ENCODE results near the gene HNRNPUL2. TPM values are rescaled to one million over a fixed set of nuclear protein-coding genes. Genes with fewer than 3 reads are reported as not detected.

HNRNPUL2 gene
- total and polyA plus RNA-seq, 10 of the 15 experiments (the other 5 are each of a cell fraction or from before 2014, with no cell fraction given): 1.6 to 72.2 (median 14.9) TPM

GRCh38 chr11:62694455-62695167 lies 32.6 kb downstream of the HNRNPUL2 start (continued):
- TF ChIP-seq ZNF592 (IDR thresholded peaks at IDR 0.05) (no peak), POLR2A (IDR thresholded peaks at IDR 0.05; ENCODE audit: low read depth, low read length) (no peak), E2F4 (IDR thresholded peaks at IDR 0.05; ENCODE audit: low read depth, low read length) (no peak), SIN3A (IDR thresholded peaks at IDR 0.05; ENCODE audit: low read depth, low read length) (no peak), NFXL1 (IDR thresholded peaks at IDR 0.05; ENCODE audit: borderline replicate concordance) (no peak), USF1 (IDR thresholded peaks at IDR 0.05; ENCODE audit: borderline replicate concordance, extremely low read length, insufficient read depth, low read depth, low read length) (no peak), CREB1 (IDR thresholded peaks at IDR 0.05; ENCODE audit: low read depth) (no peak), POLR2AphosphoS5 (IDR thresholded peaks at IDR 0.05; ENCODE audit: low read length) (no peak), IKZF1 (conservative IDR thresholded peaks at IDR 0.05) (no peak), BACH1 (IDR thresholded peaks at IDR 0.05; ENCODE audit: borderline replicate concordance) (0 out of 2 replicates have a peak, but pooled peaks have one; percentile 40), NFYA (IDR thresholded peaks at IDR 0.05; ENCODE audit: borderline replicate concordance, low read depth, low read length) (no peak), MEF2B (IDR thresholded peaks at IDR 0.05; ENCODE audit: partially characterized antibody, poor library complexity, severe bottlenecking) (no peak), NBN (IDR thresholded peaks at IDR 0.05) (no peak), EZH2 (IDR thresholded peaks at IDR 0.05; ENCODE audit: borderline replicate concordance, control insufficient read depth, low read depth, low read length) (no peak), NFYB (IDR thresholded peaks at IDR 0.05; ENCODE audit: insufficient read depth, low read depth, low read length) (no peak)
- TF ChIP-seq, protein P1, sequence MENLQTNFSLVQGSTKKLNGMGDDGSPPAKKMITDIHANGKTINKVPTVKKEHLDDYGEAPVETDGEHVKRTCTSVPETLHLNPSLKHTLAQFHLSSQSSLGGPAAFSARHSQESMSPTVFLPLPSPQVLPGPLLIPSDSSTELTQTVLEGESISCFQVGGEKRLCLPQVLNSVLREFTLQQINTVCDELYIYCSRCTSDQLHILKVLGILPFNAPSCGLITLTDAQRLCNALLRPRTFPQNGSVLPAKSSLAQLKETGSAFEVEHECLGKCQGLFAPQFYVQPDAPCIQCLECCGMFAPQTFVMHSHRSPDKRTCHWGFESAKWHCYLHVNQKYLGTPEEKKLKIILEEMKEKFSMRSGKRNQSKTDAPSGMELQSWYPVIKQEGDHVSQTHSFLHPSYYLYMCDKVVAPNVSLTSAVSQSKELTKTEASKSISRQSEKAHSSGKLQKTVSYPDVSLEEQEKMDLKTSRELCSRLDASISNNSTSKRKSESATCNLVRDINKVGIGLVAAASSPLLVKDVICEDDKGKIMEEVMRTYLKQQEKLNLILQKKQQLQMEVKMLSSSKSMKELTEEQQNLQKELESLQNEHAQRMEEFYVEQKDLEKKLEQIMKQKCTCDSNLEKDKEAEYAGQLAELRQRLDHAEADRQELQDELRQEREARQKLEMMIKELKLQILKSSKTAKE (IDR thresholded peaks at IDR 0.05; ENCODE audit: low read depth, poor library complexity, severe bottlenecking): no peak
- TF ChIP-seq, protein P2, sequence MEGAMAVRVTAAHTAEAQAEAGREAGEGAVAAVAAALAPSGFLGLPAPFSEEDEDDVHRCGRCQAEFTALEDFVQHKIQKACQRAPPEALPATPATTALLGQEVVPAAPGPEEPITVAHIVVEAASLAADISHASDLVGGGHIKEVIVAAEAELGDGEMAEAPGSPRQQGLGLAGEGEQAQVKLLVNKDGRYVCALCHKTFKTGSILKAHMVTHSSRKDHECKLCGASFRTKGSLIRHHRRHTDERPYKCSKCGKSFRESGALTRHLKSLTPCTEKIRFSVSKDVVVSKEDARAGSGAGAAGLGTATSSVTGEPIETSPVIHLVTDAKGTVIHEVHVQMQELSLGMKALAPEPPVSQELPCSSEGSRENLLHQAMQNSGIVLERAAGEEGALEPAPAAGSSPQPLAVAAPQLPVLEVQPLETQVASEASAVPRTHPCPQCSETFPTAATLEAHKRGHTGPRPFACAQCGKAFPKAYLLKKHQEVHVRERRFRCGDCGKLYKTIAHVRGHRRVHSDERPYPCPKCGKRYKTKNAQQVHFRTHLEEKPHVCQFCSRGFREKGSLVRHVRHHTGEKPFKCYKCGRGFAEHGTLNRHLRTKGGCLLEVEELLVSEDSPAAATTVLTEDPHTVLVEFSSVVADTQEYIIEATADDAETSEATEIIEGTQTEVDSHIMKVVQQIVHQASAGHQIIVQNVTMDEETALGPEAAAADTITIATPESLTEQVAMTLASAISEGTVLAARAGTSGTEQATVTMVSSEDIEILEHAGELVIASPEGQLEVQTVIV (IDR thresholded peaks at IDR 0.05; ENCODE audit: borderline replicate concordance, partially characterized antibody): no peak

All from GM12878 (cell line).